GM21367 (cell line): Measurements from ENCODE around the gene E2F4.
A peak's percentile ranks its signal among the peaks of the same experiment; 100 is the strongest.

Experiments
- ATAC-seq: cut with Tn5 transposase; IDR thresholded peaks from one replicate; pipeline ENCODE4 v1.9.1; 2021; ENCODE audit not compliant: unreplicated experiment

Gene E2F4

GRCh38 chr16:67157892-67158635 lies 33.9 kb upstream of the E2F4 start:
- no peak for ATAC-seq

DNA sequence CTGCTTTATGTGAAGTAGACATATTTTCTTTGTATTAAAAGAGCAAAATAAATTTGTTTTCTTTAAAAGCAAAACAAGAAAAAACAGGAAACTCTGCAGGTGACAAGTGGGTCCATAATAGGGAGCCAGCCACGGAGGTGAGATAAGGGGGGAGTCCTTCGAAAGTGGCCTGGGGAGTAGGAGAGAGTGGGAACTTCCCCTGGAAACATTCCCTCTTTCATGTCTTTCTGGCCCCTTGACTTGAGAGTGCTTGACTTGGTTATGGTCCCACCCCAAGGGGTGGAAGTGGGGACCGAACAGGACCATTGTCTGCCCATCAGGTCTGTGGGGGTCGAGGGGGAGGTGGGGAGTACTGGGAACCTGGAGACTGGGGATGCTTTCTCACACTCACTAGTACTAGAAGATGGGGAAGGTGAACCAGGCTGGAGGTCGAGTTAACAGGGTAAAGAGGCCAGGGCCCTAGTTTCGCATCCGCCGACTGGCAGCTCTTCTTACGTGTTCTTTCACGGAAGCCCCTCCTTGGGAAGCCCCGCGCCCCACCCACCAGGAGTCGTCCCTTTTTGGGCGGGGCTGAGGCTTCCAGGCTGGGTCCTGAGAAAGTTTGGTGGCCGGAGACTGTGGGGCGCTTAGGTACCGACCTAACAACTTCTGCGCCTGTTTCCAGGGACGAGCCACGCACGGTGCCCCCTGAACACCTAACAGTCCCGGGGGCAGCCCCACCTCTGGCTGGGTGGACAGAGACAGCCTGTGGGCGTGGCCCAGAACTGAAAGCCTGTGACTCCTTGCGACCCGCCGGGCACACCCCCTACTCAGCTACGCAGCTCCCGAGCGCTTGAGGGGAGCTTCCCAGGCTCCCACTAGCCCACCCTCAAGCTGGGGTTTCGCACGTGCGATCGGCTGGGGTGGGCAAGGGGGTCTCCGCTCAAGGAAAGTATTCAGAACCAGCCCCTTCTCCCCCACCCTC lies 33.0 kb upstream of the E2F4 start:
- ATAC-seq = peak; percentile 36

GRCh38 chr16:67161595-67162058 lies 30.3 kb upstream of the E2F4 start:
- no peak for ATAC-seq

- ATAC-seq = no peak
Measured at GRCh38 chr16:67162506-67163163, 29.3 kb upstream of the E2F4 start.

- no peak for ATAC-seq
Measured at GRCh38 chr16:67163164-67163998, 28.6 kb upstream of the E2F4 start.

DNA sequence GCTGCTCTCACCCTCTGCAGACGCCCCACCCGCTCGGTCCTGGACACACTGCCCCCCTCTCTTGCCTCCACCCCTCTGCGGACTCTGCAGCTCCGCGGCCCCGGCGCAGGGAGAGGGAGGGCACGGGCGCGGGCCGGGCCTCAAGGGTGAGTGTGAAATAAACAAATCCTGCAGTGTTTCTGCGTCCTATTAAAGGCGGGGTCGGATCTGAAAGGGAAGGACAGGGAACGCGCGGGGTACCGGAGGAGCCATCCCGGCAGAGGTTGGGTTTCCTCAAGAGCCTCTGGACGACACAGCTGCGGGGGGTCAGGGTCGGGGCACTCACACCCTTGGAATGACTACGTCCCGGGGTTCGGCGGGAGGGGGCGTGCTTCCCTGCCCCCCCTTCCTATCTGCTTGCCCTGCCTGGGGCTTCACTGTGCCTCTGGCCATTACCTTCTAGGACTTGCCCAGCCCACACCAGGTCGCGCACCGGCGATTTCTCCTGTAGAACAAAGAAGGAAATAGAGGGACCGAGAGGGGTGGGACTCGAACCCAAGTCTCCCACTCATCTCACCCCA lies 27.9 kb upstream of the E2F4 start:
- ATAC-seq = no peak

- no peak for ATAC-seq
Measured at GRCh38 chr16:67164599-67165061, 27.3 kb upstream of the E2F4 start, which contains the start of gene HSF4. Gene HSF4, plus strand, starts transcription at chr16:67164745. Its CDS starts 67 bp downstream, at chr16:67164812.

DNA sequence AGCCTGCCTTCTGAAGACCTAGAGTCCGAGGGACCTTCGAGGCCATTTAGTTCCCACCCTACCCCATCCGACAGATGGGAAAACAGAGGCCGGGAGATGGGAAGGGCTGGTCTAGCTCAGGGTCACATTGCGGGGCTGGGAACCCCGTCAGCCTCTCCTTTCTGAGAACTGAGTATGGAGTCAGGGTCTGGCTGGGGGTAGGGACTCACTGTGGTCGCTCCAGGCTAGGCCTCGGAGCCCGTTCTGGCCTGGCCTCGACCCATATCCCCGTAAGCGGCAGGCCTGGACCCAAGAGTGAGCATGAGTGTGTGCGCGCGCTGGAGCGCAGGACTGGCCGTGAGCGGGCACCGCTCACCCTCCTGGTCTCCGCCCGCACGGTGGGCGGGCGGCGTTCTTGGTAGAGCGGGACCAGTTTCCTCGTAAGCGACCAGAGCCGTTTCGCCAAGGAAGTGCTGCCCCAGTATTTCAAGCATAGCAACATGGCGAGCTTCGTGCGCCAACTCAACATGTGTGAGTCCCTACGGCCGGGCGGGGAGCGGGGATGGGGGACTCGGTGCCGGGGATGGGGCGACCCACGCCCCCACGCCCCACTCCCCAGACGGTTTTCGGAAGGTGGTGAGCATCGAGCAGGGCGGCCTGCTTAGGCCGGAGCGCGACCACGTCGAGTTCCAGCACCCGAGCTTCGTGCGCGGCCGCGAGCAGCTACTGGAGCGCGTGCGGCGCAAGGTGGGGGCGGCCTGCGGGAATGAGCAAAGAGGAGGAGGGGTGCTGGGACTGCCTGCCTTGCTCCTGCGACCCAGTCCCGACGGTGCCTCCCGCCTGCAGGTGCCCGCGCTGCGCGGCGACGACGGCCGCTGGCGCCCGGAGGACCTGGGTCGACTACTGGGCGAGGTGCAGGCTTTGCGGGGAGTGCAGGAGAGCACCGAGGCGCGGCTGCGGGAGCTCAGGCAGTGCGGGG lies 26.6 kb upstream of the E2F4 start:
- no peak for ATAC-seq

DNA sequence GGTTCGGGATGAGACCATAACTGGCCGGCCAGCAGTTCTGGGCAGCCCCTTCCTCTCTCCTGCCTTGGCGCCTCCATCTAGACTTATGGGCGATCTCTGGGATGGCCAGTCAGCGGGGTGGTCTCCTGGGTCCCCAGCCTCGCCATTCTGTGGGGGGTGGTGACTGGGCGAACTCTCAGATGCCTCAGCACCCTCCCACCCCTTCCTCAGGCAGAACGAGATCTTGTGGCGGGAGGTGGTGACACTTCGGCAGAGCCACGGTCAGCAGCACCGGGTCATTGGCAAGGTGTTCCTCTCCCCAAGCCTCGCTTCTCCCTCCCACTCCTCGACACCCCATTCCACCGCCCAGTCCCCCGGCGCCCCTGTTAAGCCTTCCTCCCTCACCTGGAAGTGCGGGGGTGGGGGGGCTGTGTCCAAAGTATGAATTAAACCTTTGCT lies 25.8 kb upstream of the E2F4 start:
- ATAC-seq = no peak

GRCh38 chr16:67166598-67167168 lies 25.3 kb upstream of the E2F4 start:
- ATAC-seq = no peak

GRCh38 chr16:67167588-67167987 lies 24.4 kb upstream of the E2F4 start:
- ATAC-seq = no peak

- no peak for ATAC-seq
Measured at GRCh38 chr16:67169011-67169451, 22.9 kb upstream of the E2F4 start.

GRCh38 chr16:67169642-67170167 lies 22.2 kb upstream of the E2F4 start:
- no peak for ATAC-seq

- peak; percentile 26 for ATAC-seq
Measured at GRCh38 chr16:67170168-67170948, 21.6 kb upstream of the E2F4 start, which contains the start of gene NOL3. Gene NOL3, plus strand, starts transcription at chr16:67170538.

- ATAC-seq = peak; percentile 1
Measured at GRCh38 chr16:67170949-67171649, 20.9 kb upstream of the E2F4 start.

- ATAC-seq = no peak
Measured at GRCh38 chr16:67173323-67173722, 18.6 kb upstream of the E2F4 start.
